ENCODE results near the gene KRTAP10-2.
"Not testable (repeated sequence)": the region's sequence is repeated elsewhere in the genome, so short reads cannot be mapped to it uniquely, and the experiment has no call there.

The KRTAP10-2 gene

DNA sequence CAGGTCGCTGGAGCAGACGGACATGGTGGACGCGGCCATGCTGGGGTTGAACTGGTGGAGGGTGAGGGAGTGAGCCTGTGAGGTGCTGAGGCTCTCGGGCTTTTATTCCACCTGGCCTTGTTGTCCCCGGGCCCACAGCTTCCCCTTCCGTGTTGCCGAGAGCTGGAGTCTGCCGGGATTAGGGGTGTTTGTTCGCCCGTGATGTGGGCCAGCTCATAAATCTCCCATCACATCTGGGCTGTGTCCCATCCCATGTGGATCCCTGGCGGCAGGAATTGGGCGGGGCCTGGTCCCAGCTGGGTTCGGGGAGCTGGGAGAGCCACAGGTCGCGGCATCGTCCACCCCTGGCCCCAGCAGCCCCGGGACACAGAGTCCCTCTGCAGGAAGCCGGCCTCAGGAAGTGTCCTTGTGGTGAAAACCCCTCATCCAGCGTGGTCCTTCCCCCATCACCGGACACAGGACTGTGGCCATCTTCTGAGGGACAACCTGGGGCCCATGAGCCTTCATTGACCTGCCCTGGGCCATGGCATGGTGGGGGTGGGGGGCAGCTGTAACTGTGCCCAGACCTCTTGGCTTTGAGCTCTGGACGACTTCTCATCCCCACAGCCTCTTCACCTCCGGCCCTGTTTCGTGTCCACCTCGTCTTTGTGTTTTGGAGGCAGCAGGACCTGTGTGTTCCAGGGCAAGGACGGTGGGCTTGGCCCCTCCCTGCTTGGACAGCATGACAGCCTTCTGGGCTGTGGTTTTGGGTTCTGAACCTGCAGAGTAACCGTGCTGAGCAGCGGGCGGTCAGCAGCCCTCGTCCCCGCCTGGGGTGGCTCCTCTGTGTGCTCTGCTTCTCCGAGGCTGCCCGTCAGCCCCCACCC, 41.4 kb upstream of the KRTAP10-2 start, which contains the start of gene KRTAP10-6:
KRTAP10-6 (minus strand) TSS at position 60 of the 866 bp plus-strand sequence; CDS start at position 39, 21 bp downstream.
- peaks cover 12% of the 10 kb centered on the region for H3K4me1 ChIP-seq (ENCODE audit: control insufficient read depth, insufficient read depth, low read length)
- H3K27me3 ChIP-seq (ENCODE audit: control insufficient read depth, insufficient read depth, low read length, poor library complexity, severe bottlenecking) = no peaks in the 10 kb centered on the region
- 88% methylated on average over 33 of the region's 33 CpGs for WGBS, 2 experiments
- no peaks in the 10 kb centered on the region for H3K36me3 ChIP-seq (ENCODE audit: control insufficient read depth, insufficient read depth, low read length)
- no peak within 1 kb of the TSS for H3K4me3 ChIP-seq (ENCODE audit: insufficient read depth, low read depth, low read length)
- no peak within 1 kb of the TSS for H3K27ac ChIP-seq (ENCODE audit: insufficient read depth, low read depth, low read length, poor library complexity, severe bottlenecking)
- H3K9me3 ChIP-seq (ENCODE audit: control insufficient read depth, low read length) = no peaks in the 10 kb centered on the region

DNA sequence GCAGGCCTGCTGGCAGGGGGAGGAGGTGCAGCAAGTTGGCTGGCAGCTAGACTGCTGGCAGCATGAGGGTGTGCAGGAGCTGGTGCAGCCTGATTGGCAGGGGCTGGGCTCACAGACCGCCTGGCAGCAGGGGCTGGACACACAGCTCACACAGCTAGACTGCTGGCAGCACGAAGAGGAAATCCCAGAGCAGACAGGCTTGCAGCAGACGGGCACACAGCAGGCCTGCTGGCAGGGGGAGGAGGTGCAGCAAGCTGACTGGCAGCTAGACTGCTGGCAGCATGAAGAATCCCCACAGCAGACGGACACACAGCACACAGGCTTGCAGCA, 40.5 kb upstream of the KRTAP10-2 start:
- not testable (repeated sequence) for H3K9me3 ChIP-seq (ENCODE audit: control insufficient read depth, low read length); H3K4me3 ChIP-seq (ENCODE audit: insufficient read depth, low read depth, low read length); H3K36me3 ChIP-seq (ENCODE audit: control insufficient read depth, insufficient read depth, low read length); H3K27ac ChIP-seq (ENCODE audit: insufficient read depth, low read depth, low read length, poor library complexity, severe bottlenecking); H3K27me3 ChIP-seq (ENCODE audit: control insufficient read depth, insufficient read depth, low read length, poor library complexity, severe bottlenecking)
- peaks cover 12% of the 10 kb centered on the region for H3K4me1 ChIP-seq (ENCODE audit: control insufficient read depth, insufficient read depth, low read length)
- 96 to 100% methylated on average over 2 of the region's 4 CpGs for WGBS, 2 experiments

DNA sequence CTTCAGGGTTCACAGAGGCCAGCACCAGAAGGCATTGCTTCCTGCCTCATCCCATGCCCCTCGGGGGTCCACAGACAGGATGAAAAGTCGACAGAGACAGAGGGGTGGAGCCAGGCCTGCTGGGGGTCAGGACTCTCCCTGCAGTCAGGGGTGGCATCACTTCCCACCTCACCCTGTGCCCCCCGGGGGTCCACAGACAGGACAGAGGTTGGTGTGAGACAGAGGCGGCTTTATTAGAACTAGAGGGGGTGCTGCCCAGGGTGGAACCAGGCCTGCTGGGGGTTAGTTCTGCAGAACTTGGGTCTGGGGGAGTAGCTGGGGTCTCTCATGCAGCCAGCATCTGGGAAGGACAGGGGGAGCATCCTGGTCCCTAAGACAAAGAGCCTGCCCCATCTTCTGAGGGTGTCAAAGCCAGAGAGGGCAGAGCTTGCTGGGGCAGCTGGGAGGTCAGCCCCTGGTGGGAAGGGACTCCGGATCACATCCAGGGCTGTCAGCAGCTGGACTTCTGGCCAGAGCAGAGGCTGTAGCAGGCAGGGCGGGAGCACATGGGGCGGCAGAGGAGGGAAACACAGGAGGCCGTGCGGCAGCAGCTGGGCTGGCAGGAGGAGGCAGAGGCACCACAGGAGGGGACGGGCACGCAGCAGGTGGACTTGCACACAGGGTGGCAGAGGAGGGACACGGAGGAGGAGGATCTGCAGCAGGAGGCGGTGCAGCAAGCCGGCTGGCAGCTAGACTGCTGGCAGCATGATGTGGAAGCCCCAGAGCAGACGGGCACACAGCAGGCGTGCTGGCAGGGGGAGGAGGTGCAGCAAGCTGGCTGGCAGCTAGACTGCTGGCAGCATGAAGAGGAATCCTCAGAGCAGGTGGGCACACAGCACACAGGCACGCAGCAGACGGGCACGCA, 39.8 kb upstream of the KRTAP10-2 start:
- not testable (repeated sequence) for H3K36me3 ChIP-seq (ENCODE audit: control insufficient read depth, insufficient read depth, low read length); H3K4me3 ChIP-seq (ENCODE audit: insufficient read depth, low read depth, low read length); H3K27ac ChIP-seq (ENCODE audit: insufficient read depth, low read depth, low read length, poor library complexity, severe bottlenecking); H3K27me3 ChIP-seq (ENCODE audit: control insufficient read depth, insufficient read depth, low read length, poor library complexity, severe bottlenecking); H3K9me3 ChIP-seq (ENCODE audit: control insufficient read depth, low read length)
- H3K4me1 ChIP-seq (ENCODE audit: control insufficient read depth, insufficient read depth, low read length) = peaks cover 12% of the 10 kb centered on the region
- 83 to 87% methylated on average over 16 to 18 of the region's 19 CpGs for WGBS, 2 experiments

DNA sequence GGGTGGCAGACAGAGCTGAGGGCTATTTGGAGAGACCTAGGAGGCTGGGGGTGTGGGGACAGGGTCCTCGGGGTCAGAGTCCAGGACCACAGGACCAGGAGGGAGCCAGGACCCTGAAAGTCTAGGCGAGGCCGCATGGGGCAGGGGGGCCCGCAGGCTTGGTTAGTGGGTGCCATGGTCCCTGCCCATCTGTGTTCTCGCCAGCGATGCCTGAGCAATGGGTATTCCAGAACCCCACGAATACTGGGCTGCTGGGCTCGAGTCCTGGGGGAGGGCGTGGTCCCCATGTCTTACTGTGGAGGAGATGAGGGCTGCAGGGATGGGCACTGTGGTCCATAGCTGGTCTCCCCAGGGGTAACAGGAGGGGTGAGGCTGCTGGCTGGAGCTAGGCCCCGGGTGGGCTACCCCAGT, 39.0 kb upstream of the KRTAP10-2 start:
- Histone ChIP-seq H3K36me3 (ENCODE audit: control insufficient read depth, insufficient read depth, low read length) (no peaks in the 10 kb centered on the region), H3K27me3 (ENCODE audit: control insufficient read depth, insufficient read depth, low read length, poor library complexity, severe bottlenecking) (no peaks in the 10 kb centered on the region), H3K9me3 (ENCODE audit: control insufficient read depth, low read length) (no peaks in the 10 kb centered on the region), H3K4me3 (ENCODE audit: insufficient read depth, low read depth, low read length) (no peak overlapping the region), H3K4me1 (ENCODE audit: control insufficient read depth, insufficient read depth, low read length) (peaks cover 12% of the 10 kb centered on the region), H3K27ac (ENCODE audit: insufficient read depth, low read depth, low read length, poor library complexity, severe bottlenecking) (no peak overlapping the region)
- 93 to 94% methylated on average over 10 of the region's 10 CpGs for WGBS, 2 experiments

DNA sequence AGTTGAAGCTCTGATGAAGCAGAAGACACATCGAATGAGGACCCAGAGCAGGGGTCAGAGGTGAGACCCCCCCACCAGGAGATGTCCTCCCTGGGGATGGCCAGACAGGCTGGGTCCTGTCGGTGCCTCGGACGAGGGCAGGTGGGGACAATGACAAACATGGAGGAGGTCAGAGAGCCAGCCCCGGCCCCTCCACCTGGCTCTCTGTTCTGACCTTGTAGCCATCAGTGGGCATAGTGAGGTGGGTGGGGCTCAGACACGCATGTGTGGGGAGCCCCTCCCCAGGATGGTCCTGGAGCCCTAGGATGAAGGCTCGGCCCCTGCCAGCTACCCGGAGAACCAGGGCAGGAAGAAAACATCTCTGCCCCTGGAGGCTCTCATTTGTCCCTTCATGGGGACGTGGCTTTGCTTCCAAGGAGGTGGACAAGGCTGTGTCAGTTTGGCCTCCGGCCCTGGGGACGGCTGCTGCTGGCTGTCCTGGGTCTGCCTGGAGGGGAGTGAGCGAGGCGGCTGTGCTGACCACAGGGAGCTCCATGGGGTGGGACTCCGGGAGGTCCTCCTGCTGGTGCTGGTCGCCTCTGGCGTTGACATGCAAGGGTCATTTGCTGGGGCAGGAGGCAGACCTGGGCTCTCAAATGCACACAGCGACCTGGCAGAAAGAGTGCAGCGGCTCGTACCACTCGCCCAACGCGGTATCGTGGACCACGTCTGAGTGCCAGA, 38.4 kb upstream of the KRTAP10-2 start:
- no peaks in the 10 kb centered on the region for H3K36me3 ChIP-seq (ENCODE audit: control insufficient read depth, insufficient read depth, low read length)
- H3K9me3 ChIP-seq (ENCODE audit: control insufficient read depth, low read length) = no peaks in the 10 kb centered on the region
- H3K27ac ChIP-seq (ENCODE audit: insufficient read depth, low read depth, low read length, poor library complexity, severe bottlenecking) = no peak overlapping the region
- 93% methylated on average over 24 of the region's 24 CpGs for WGBS, 2 experiments
- peaks cover 12% of the 10 kb centered on the region for H3K4me1 ChIP-seq (ENCODE audit: control insufficient read depth, insufficient read depth, low read length)
- no peak overlapping the region for H3K4me3 ChIP-seq (ENCODE audit: insufficient read depth, low read depth, low read length)
- H3K27me3 ChIP-seq (ENCODE audit: control insufficient read depth, insufficient read depth, low read length, poor library complexity, severe bottlenecking) = no peaks in the 10 kb centered on the region

DNA sequence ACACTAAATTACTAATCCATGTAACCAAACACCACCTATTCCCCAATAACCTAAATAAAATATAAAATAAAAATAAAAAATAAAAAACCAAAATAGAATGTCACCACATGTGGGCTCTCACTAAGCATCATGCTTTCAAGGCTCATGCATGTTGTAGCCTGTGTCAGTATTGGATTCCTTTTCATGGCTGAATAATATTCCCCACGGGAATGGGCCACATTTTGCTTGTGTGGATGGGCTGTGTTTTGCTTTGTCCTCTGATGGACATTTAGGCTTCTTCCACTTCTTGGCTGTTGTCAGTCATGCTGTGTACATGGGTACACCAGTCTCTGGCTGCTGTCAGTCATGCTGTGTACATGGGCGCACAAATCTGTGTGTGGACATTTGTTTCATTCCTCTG, 37.8 kb upstream of the KRTAP10-2 start:
- 95 to 98% methylated on average over 2 of the region's 2 CpGs for WGBS, 2 experiments
- H3K27me3 ChIP-seq (ENCODE audit: control insufficient read depth, insufficient read depth, low read length, poor library complexity, severe bottlenecking) = no peaks in the 10 kb centered on the region
- peaks cover 13% of the 10 kb centered on the region for H3K4me1 ChIP-seq (ENCODE audit: control insufficient read depth, insufficient read depth, low read length)

DNA sequence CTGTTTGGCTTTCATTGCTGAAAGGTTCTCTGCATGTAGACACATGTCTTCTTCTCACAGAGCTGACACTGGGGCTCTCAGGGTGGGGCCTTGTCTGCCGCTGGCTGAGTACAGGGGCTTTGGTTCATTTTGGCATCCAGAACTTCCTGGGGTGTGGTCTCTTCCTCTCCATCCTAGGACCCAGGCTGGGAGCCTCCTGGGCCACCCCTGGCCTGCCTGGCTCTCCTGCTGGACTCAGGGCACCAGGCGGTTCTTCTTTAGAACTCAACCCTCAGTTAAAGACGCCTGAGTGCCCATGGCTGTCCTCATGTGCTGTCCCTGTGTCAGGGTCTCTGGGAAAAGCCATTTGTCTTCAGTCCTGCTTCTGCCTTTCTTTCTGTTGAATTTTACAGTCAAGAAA, 34.6 kb upstream of the KRTAP10-2 start:
- Histone ChIP-seq H3K4me1 (ENCODE audit: control insufficient read depth, insufficient read depth, low read length) (peaks cover 4% of the 10 kb centered on the region), H3K27ac (ENCODE audit: insufficient read depth, low read depth, low read length, poor library complexity, severe bottlenecking) (no peak overlapping the region), H3K9me3 (ENCODE audit: control insufficient read depth, low read length) (no peaks in the 10 kb centered on the region), H3K36me3 (ENCODE audit: control insufficient read depth, insufficient read depth, low read length) (no peaks in the 10 kb centered on the region), H3K4me3 (ENCODE audit: insufficient read depth, low read depth, low read length) (no peak overlapping the region), H3K27me3 (ENCODE audit: control insufficient read depth, insufficient read depth, low read length, poor library complexity, severe bottlenecking) (no peaks in the 10 kb centered on the region)
- WGBS, 2 experiments = 91 to 95% methylated on average over 3 of the region's 3 CpGs

More for the DNA sequence above, 37.8 kb upstream of the KRTAP10-2 start:
- no peaks in the 10 kb centered on the region for H3K36me3 ChIP-seq (ENCODE audit: control insufficient read depth, insufficient read depth, low read length)
- no peak overlapping the region for H3K4me3 ChIP-seq (ENCODE audit: insufficient read depth, low read depth, low read length)
- H3K9me3 ChIP-seq (ENCODE audit: control insufficient read depth, low read length) = no peaks in the 10 kb centered on the region
- H3K27ac ChIP-seq (ENCODE audit: insufficient read depth, low read depth, low read length, poor library complexity, severe bottlenecking) = no peak overlapping the region

DNA sequence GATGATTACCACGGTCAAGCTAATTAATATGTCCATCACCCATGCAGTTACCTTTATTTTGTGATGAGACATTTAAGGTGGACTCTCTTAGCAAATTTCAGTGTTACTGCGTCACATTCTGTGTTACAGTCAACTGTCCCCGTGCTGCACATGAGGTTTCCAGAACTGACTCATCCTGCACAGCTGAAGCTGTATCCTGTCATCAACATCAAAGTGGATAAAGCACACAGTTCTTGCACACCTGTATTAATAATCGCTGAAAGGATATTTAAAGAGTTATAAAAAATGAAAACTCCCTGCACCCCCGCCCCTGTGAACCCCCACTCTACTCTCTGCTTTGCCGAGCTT, 32.5 kb upstream of the KRTAP10-2 start:
- no peak overlapping the region for H3K27ac ChIP-seq (ENCODE audit: insufficient read depth, low read depth, low read length, poor library complexity, severe bottlenecking)
- H3K36me3 ChIP-seq (ENCODE audit: control insufficient read depth, insufficient read depth, low read length) = no peaks in the 10 kb centered on the region
- no peaks in the 10 kb centered on the region for H3K9me3 ChIP-seq (ENCODE audit: control insufficient read depth, low read length)
- no peaks in the 10 kb centered on the region for H3K27me3 ChIP-seq (ENCODE audit: control insufficient read depth, insufficient read depth, low read length, poor library complexity, severe bottlenecking)
- H3K4me1 ChIP-seq (ENCODE audit: control insufficient read depth, insufficient read depth, low read length) = peaks cover 4% of the 10 kb centered on the region
- WGBS, 2 experiments = 93% methylated on average over 5 to 6 of the region's 6 CpGs
- H3K4me3 ChIP-seq (ENCODE audit: insufficient read depth, low read depth, low read length) = no peak overlapping the region

DNA sequence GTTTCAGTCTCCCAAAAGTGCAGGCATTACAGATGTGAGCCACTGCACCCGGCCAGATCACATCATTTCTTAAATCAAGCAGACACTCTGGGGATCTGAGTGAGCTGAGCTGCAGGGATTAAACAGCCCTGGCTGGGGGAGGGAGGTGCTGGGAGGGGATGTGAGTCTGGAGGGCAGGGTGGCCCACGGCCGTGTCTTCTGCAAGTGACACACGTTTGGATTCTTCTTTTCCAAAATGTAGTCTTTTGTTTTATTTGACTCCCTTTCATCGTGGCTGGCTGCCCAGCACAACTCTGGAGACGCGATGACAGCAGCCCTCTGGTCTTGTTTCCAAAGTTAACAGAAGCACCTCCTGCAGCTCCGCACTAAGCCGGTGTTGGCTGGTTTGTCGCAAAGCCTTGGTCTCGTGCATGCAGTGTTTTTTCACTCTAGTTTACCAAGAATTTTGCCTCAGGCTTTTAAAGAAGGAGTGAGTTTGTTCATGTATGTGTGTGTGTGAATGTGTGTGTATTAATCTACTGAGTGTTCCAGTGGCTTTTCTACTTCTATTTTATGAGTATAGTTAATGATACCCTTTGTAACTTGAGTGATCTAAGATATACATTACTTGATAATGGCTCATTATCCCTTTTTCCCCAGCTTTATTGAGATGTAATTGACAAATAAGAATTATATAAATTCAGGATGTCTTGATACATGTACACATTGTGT, 31.9 kb upstream of the KRTAP10-2 start:
- H3K9me3 ChIP-seq (ENCODE audit: control insufficient read depth, low read length) = no peaks in the 10 kb centered on the region
- H3K4me3 ChIP-seq (ENCODE audit: insufficient read depth, low read depth, low read length) = no peak overlapping the region
- no peaks in the 10 kb centered on the region for H3K27me3 ChIP-seq (ENCODE audit: control insufficient read depth, insufficient read depth, low read length, poor library complexity, severe bottlenecking)
- peak overlapping the region; percentile 50 for H3K27ac ChIP-seq (ENCODE audit: insufficient read depth, low read depth, low read length, poor library complexity, severe bottlenecking)
- WGBS, 2 experiments = 21 to 23% methylated on average over 11 of the region's 11 CpGs
- peaks cover 4% of the 10 kb centered on the region for H3K4me1 ChIP-seq (ENCODE audit: control insufficient read depth, insufficient read depth, low read length)
- no peaks in the 10 kb centered on the region for H3K36me3 ChIP-seq (ENCODE audit: control insufficient read depth, insufficient read depth, low read length)

Data from ectodermal cell (in vitro differentiated cells).